Lower leg skin (tissue), 4 donors: Measurements from ENCODE around the gene AZGP1. TPM values are rescaled to one million over a fixed set of nuclear protein-coding genes. Genes with fewer than 3 reads are reported as not detected.
"Not testable (repeated sequence)": the region's sequence is repeated elsewhere in the genome, so short reads cannot be mapped to it uniquely, and the experiment has no call there.

ENCODE experiments used
- DNase-seq, 2 donors: peaks; one replicate each; pipeline ENCODE4 v3.0.0-alpha.2; 2019; ENCODE audit warnings: low spot score in 2 of 2
- H3K4me3 ChIP-seq: fragments of 200-600 bp; sonication (generic); 2 replicates; pipeline ENCODE4 v1.5.1; 2017; ENCODE audit warnings: mild to moderate bottlenecking, low read depth; ENCODE audit not compliant: poor library complexity, severe bottlenecking
- POLR2A ChIP-seq, 2 donors: fragments of 450-650 bp; IDR thresholded peaks; one replicate each; pipeline ENCODE4 v1.6.1; 2016 to 2017; ENCODE audit warnings: antibody characterized with exemption in 2 of 2, mild to moderate bottlenecking in 1 of 2, moderate library complexity in 1 of 2
- WGBS, 2 donors: methylation state at CpG; one replicate each; pipeline ENCODE4 v1.1.5; 2018; 5-methylcytosine and 5-hydroxymethylcytosine counted together
- intact Hi-C: fragments of 100-400 bp; cut with DNase I; formaldehyde crosslinking; loops from one replicate; pipeline ENCODE4 v1.15.0; 2023; ENCODE audit warnings: low total_unique reads
- total RNA-seq, 4 donors: library from RNA; depleted of rRNA; stranded (reverse); fragments of >200 nt; gene quantifications; one replicate each; pipeline ENCODE4 v1.1.0, GENCODE V29; 2016
- TF ChIP-seq, protein P1 (sequence below), 3 donors: fragments of 450-650 bp; IDR thresholded peaks; one replicate each; pipeline ENCODE4 v1.5.1; 2016; ENCODE audit warnings: antibody characterized with exemption in 3 of 3, mild to moderate bottlenecking in 3 of 3, moderate library complexity in 2 of 3

AZGP1 gene
- total RNA-seq, 4 donors from 2014 or later = 519 to 1,357 (median 824) TPM

DNA sequence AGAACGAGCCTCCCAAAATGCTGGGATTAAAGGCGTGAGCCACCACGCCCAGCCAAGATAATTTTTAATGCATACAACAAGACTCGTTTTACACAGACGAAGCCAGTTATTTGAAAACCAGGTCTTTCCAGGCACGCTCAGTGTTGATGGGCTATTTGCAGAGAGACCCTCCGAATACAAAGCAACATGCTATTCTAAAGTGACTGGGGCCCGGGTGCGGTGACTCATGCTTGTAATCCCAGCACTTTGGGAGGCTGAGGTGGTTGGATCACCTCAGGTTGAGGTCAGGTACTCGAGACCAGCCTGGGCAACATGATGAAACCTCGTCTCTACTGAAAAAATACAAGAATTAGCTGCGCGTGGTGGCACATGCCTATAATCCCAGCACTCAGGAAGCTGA, 795 bp upstream of the AZGP1 start:
- H3K4me3 ChIP-seq = no peak overlapping the region
- TF ChIP-seq POLR2A (IDR thresholded peaks at IDR 0.05) = no peak
- TF ChIP-seq, protein P1, sequence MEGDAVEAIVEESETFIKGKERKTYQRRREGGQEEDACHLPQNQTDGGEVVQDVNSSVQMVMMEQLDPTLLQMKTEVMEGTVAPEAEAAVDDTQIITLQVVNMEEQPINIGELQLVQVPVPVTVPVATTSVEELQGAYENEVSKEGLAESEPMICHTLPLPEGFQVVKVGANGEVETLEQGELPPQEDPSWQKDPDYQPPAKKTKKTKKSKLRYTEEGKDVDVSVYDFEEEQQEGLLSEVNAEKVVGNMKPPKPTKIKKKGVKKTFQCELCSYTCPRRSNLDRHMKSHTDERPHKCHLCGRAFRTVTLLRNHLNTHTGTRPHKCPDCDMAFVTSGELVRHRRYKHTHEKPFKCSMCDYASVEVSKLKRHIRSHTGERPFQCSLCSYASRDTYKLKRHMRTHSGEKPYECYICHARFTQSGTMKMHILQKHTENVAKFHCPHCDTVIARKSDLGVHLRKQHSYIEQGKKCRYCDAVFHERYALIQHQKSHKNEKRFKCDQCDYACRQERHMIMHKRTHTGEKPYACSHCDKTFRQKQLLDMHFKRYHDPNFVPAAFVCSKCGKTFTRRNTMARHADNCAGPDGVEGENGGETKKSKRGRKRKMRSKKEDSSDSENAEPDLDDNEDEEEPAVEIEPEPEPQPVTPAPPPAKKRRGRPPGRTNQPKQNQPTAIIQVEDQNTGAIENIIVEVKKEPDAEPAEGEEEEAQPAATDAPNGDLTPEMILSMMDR (IDR thresholded peaks at IDR 0.05) = no peak
- WGBS, 2 donors = 83% methylated on average over 13 of the region's 13 CpGs
- no peak for DNase-seq
- intact Hi-C loops = no loop called here

DNA sequence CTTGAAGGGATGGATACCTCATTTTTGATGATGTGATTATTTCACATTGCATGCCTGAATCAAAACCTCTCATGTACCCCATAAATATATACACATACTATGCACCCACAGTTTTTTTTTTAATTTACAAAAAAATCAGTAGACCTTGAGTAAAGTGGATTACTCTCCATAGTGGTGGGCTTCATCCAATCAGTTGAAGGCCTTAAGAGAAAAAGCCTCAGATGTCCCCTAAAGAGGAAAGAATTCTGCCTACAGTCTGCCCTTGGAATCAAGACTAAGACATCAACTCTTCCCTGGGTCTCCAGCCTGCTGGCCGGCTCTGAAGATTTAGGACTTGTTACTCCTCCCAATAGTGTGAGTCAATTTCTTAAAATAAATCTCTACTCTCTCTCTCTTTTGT, 1.1 kb downstream of the AZGP1 start:
- no peak overlapping the region for H3K4me3 ChIP-seq
- TF ChIP-seq, protein P1 (IDR thresholded peaks at IDR 0.05) = no peak
- no peak for TF ChIP-seq POLR2A (IDR thresholded peaks at IDR 0.05)
- intact Hi-C loops = no loop called here
- no peak for DNase-seq
- 23 to 24% methylated on average over 1 of the region's 1 CpG for WGBS, 2 donors

DNA sequence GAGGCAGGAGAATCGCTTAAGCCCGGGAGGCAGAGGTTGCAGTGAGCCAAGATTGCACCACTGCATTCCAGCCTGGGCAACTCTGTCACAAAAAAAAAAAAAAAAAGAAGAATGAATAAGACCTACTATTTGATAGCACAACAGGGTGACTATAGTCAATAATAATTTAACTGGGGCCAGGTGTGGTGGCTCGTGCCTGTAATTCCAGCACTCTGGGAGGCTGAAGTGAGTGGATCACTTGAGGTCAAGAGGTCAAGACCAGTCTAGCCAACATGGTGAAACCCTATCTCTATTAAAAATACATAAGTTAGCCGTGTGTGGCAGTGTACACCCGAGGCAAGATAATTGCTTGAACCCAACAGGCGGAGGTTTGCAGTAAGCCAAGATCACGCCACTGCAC, 2.0 kb downstream of the AZGP1 start:
- DNase-seq = peak in 1 of 2 donors; percentile 49
- H3K4me3 ChIP-seq, intact Hi-C loops: not testable (repeated sequence)
- WGBS, 2 donors = 63 to 66% methylated on average over 7 of the region's 7 CpGs

DNA sequence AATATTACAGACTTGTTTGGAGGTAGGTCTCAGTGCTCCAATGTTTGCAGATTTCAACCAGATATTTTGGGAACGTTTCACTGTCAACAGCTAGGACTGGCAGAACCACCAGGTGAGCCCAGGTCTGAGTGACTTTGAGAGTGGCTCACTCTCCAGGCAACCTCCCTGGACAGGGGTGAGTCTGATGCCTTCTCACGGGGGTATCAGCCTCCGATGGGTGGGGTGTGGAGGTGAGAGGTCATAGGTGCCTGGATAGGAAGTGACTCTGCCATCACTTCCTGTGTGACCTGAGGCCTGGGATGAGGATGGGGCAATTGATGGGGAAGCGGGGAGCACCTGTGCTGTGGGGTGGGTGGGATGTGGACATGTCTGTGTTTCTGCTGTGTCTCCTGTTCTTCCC, 4.6 kb downstream of the AZGP1 start:
- intact Hi-C loops = no loop called here
- peak in 1 of 2 donors; percentile 64 for DNase-seq
- H3K4me3 ChIP-seq = no peak overlapping the region
- TF ChIP-seq, protein P1 (IDR thresholded peaks at IDR 0.05) = no peak
- TF ChIP-seq POLR2A (IDR thresholded peaks at IDR 0.05) = no peak
- 71 to 78% methylated on average over 4 of the region's 4 CpGs for WGBS, 2 donors

DNA sequence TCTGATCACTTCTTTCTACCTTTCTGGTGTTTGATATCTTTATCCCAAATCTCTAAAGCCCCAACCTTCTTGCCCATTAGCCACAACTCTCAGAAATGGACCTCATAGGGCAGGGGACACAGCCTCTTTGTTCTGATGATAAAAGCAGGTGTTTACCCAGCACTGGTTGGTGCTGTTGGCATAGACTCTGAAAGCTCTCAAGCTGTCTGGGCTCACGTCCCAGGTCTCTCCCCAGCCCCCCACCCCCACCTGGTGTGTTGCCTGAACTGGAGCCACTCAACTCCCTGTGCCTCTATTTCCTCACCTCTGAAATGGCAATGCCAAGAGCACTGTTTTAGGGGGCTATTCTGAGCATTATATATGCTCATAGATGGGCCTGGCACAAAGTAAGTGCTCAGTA, 6.0 kb downstream of the AZGP1 start:
- intact Hi-C loops, H3K4me3 ChIP-seq: not testable (repeated sequence)
- WGBS, 2 donors = 0 to 10% methylated on average over 1 of the region's 1 CpG
- peak in 1 of 2 donors; percentile 46 for DNase-seq

DNA sequence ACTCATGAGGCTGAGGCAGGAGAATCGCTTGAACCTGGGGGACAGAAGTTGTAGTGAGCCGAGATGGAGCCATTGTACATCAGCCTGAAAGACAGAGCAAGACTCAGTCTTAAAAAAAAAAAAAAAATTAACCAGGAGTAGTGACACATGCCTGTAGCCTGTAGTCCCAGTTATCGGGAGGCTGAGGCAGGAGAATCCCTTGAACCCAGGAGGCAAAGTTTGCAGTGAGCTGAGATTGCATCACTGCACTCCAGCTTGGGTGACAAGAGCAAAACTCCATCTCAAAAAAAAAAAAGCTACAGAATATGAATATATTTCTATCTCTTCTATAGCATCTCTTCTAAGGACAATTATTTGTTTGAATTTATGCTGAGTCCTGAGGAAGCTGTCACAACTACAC, 6.5 kb downstream of the AZGP1 start:
- 87 to 88% methylated on average over 3 of the region's 3 CpGs for WGBS, 2 donors
- intact Hi-C loops = no loop called here

More for the DNA sequence above, 6.5 kb downstream of the AZGP1 start:
- no peak for DNase-seq
- no peak for TF ChIP-seq POLR2A (IDR thresholded peaks at IDR 0.05)
- TF ChIP-seq, protein P1 (IDR thresholded peaks at IDR 0.05) = no peak
- H3K4me3 ChIP-seq = no peak overlapping the region
